ENCODE measurements around the gene PIGK.
"Not testable (repeated sequence)": the region's sequence is repeated elsewhere in the genome, so short reads cannot be mapped to it uniquely, and the experiment has no call there.

The PIGK gene

GRCh38 chr1:77193951-77194350 is 25.3 kb downstream of the PIGK start:
- DNase-seq (ENCODE audit: low spot score), result no peak

- DNase-seq (ENCODE audit: low spot score), result no peak
Measured at GRCh38 chr1:77188770-77189169, 30.5 kb downstream of the PIGK start.

GRCh38 chr1:77186907-77187306 is 32.3 kb downstream of the PIGK start:
- DNase-seq (ENCODE audit: low spot score), result not testable (repeated sequence)

- DNase-seq (ENCODE audit: low spot score), result no peak
Measured at GRCh38 chr1:77182083-77182482, 37.1 kb downstream of the PIGK start.

GRCh38 chr1:77179632-77180031 is 39.6 kb downstream of the PIGK start:
- no peak for DNase-seq (ENCODE audit: low spot score)

GRCh38 chr1:77175230-77175844 is 43.9 kb downstream of the PIGK start:
- DNase-seq (ENCODE audit: low spot score), result no peak

- no peak for DNase-seq (ENCODE audit: low spot score)
Measured at GRCh38 chr1:77170687-77171086, 48.5 kb downstream of the PIGK start.

- DNase-seq (ENCODE audit: low spot score), result no peak
Measured at GRCh38 chr1:77168358-77168757, 50.9 kb downstream of the PIGK start.

- DNase-seq (ENCODE audit: low spot score), result no peak
Measured at GRCh38 chr1:77164434-77164944, 54.7 kb downstream of the PIGK start.

- DNase-seq (ENCODE audit: low spot score), result not testable (repeated sequence)
Measured at GRCh38 chr1:77159706-77160105, 59.5 kb downstream of the PIGK start.

GRCh38 chr1:77156214-77156613 is 63.0 kb downstream of the PIGK start:
- no peak for DNase-seq (ENCODE audit: low spot score)

- DNase-seq (ENCODE audit: low spot score), result no peak
Measured at GRCh38 chr1:77146270-77146669, 73.0 kb downstream of the PIGK start.

- DNase-seq (ENCODE audit: low spot score), result no peak
Measured at GRCh38 chr1:77143529-77144121, 75.6 kb downstream of the PIGK start.

GRCh38 chr1:77139389-77139788 is 79.8 kb downstream of the PIGK start:
- DNase-seq (ENCODE audit: low spot score), result no peak

GRCh38 chr1:77134359-77134758 is 84.9 kb downstream of the PIGK start:
- no peak for DNase-seq (ENCODE audit: low spot score)

- no peak for DNase-seq (ENCODE audit: low spot score)
Measured at GRCh38 chr1:77133731-77134358, 85.4 kb downstream of the PIGK start.

GRCh38 chr1:77126307-77126706 is 92.9 kb downstream of the PIGK start:
- DNase-seq (ENCODE audit: low spot score), result peak; percentile 84

GRCh38 chr1:77121503-77121902 is 97.7 kb downstream of the PIGK start:
- no peak for DNase-seq (ENCODE audit: low spot score)

- no peak for DNase-seq (ENCODE audit: low spot score)
Measured at GRCh38 chr1:77120950-77121349, 98.3 kb downstream of the PIGK start.

- no peak for DNase-seq (ENCODE audit: low spot score)
Measured at GRCh38 chr1:77118712-77119111, 100.5 kb downstream of the PIGK start.

- DNase-seq (ENCODE audit: low spot score), result no peak
Measured at GRCh38 chr1:77104672-77105071, 114.6 kb downstream of the PIGK start.

GRCh38 chr1:77103486-77103885 is 115.7 kb downstream of the PIGK start:
- DNase-seq (ENCODE audit: low spot score), result no peak

- no peak for DNase-seq (ENCODE audit: low spot score)
Measured at GRCh38 chr1:77100875-77101274, 118.4 kb downstream of the PIGK start.
